GM12873 (cell line): ENCODE results near the gene DIS3L2.

Source experiments
- TF ChIP-seq, protein P1 (sequence below): IDR thresholded peaks from 2 replicates; pipeline ENCODE4 v1.5.1; 2012; ENCODE audit warnings: low read depth, mild to moderate bottlenecking, moderate library complexity, low read length, control low read depth; ENCODE audit not compliant: insufficient read depth; ENCODE audit errors: missing control alignments

Gene DIS3L2

DNA sequence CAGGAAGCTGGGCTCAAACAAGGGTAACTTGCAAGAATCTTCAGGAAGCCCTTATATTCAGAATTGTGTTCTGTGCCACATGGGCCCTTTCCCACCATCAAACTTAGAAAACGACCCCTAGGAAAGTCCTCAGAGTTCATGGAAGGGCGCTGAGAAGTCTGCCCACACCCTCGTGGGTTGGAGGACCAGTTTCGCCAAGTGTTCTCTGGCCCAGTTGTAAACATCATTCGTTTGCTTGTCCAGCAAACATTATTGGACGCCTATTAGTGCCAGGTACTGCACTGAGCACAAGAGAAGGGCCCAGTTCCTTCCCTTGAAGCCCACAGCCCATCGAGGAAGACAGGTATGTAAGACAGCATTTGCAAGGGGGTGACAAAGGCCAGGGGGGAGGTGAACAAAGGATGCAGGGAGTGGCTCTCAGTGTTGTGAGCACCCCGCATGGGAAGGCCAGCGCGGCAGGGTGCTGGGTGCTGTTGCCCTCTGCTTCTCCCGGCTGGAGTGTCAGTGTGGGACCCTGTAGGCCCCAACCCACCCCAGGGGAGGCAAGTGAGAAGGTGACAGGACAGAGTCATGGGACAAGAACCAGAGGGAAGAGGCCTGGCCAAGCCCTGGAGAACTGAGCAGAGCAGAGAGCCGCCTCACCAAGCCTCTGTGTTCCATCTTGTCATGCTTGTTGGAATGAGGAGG lies 356.8 kb downstream of the DIS3L2 start:
- TF ChIP-seq, protein P1, sequence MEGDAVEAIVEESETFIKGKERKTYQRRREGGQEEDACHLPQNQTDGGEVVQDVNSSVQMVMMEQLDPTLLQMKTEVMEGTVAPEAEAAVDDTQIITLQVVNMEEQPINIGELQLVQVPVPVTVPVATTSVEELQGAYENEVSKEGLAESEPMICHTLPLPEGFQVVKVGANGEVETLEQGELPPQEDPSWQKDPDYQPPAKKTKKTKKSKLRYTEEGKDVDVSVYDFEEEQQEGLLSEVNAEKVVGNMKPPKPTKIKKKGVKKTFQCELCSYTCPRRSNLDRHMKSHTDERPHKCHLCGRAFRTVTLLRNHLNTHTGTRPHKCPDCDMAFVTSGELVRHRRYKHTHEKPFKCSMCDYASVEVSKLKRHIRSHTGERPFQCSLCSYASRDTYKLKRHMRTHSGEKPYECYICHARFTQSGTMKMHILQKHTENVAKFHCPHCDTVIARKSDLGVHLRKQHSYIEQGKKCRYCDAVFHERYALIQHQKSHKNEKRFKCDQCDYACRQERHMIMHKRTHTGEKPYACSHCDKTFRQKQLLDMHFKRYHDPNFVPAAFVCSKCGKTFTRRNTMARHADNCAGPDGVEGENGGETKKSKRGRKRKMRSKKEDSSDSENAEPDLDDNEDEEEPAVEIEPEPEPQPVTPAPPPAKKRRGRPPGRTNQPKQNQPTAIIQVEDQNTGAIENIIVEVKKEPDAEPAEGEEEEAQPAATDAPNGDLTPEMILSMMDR = no peak

DNA sequence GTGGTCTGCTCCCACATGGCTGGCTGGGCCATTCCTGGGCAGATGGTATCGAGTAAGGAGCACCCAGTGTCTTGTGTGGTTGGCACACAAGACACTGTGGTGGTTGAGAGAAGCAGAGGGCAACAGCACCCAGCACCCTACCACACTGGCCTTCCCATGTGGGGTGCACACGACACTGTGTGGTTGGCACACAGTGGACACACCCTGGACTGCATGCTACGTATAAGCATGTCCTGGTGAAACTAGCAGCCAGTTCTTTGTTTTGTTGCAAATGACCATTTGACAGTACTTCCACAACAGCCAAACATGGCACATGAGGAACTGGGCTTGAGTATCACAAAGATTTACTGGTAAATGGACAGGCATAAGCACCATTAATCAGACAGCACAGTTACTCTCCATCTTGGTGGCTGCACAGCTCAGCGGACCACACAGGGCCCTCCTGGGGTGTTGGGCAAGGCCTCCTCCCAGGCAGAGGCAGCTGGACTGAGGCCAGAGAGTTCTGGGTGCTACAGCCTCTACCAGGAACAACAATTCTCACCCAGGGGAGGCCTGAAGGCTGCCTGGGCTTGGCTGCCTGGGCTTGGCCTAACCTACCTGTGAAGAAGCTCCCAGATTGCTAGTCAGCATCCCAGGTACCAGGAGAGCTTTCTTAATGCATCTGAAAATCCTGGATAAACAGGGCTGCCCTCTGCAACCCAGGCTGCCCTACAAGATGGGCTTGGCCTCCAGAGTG lies 357.7 kb downstream of the DIS3L2 start:
- TF ChIP-seq, protein P1 = no peak

DNA sequence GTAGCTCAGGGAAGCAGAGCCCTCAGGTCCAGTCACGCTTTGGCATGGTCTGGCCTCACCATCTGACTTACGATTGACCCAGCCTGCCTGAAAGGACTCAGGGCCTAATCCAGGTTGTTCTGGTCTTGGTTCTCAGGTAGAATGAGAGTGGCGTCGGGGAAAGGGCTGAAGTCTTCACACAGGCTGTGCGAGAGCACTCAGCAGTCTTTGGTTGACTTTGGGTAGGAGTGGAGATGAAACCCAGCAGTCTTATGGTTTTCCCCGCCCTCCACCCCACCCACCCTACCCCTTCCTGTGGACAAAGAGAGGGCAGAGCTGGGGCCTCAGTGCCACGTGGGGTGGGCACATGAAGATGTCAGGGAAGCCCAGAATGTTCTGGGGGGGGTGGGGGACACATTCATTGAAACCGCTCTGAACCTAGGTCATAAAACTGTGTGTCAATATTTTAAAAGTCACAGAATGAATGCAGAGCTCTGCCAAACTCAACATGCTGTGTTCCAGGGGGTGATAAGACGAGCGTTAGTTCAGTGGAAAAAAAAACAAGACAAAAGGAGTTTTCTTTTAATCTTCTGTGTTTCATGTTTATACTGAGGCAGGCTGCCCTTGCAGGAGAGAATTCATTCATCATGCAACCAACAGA lies 358.4 kb downstream of the DIS3L2 start:
- TF ChIP-seq, protein P1 = no peak

DNA sequence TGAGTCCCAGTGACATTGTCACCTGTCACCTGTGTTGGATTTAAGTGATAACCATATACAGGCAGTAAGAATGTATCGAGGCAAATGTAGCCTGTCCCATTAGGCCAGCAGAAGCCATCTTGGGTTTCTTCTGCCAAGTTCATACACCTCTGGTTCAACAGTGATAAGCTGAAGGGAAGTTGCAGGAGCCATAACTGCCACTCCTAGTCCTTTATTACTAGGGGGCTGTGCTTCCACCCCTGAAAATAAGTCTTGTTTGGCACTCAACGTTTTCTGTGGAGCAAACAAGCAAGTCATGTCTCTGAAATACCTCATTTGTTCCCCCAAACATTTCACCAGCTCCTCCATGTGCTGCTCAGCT lies 358.9 kb downstream of the DIS3L2 start:
- TF ChIP-seq, protein P1 = no peak

DNA sequence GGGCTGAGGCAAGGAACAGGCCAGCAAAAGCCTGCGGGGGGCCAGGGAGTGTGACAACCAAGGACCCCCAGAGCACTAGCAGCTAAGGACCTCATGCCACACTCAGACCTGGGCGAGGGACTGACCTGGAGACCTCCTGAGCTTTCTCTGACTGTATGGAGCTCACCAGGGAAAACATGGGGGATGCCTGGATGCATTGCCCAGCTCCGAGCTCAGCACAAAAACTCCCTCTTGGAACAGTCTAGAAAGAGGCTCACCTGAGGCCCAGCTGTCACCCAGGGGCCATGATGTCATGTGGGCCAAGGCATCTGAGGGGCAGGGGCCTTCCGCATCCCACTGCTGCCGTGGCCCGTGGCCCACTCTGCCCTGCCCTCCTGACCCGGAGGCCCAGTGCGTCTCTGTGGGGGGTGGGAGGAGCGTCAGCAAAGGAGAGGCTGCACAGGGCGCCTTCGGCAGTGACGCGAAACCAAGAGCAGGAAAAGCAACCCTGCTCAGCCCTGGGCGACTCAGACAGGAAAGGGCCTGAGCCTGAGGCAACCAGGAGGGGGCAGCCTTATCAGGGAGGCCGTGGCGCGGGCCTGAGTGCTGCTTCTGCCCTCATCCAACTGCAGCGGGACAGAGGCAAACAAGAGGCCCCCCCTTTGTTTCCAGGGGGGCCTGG lies 359.8 kb downstream of the DIS3L2 start:
- TF ChIP-seq, protein P1 = no peak

DNA sequence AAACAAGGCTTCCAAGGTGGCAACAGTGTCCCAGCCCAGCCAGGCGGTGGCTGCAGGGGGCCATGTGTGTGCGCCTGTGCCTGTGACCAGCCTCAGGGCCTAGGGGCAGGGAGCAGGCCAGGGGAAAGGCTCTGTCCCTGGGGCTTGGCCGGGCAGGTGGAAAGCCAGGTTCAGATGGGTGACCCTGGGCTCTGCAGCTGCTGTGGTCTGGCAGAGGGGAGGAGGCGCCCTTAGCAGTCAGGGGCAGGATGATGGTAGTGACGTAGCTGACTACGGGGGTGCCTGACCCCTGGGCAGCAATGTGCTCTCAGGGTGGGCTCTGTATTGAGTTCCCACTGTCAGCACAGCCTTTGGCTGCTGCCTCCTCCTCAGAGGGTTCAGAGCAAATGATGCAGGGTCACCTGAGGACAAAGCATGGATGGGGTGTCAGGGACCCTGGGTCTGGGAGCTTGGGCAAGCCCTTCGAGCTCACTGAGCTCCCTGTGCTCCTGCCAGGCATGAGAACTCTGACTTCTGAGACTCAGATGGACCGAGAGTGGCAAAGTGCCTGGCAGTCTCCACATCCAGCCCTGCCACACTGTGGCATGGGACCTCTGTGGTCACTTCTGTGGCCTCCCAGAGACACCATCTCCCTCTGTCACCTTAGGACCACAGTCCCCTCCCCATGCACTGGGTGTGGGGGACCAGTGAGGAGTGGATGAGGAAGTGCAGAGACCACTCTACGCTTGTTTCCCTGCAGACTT lies 360.5 kb downstream of the DIS3L2 start:
- TF ChIP-seq, protein P1 = no peak
